C4-2B (cell line): ENCODE data around the gene TOR4A.

Source experiments
- H3K27ac ChIP-seq: fragments of 450-650 bp; 2 replicates; pipeline ENCODE4 v1.5.1; 2017
- ZFX ChIP-seq: fragments of 450-650 bp; IDR thresholded peaks from 2 replicates; pipeline ENCODE4 v1.6.1; 2017
- TF ChIP-seq, protein P1 (sequence below): fragments of 450-650 bp; conservative IDR thresholded peaks from 2 replicates; pipeline ENCODE4 v1.5.1; 2017; ENCODE audit warnings: mild to moderate bottlenecking

TOR4A gene

DNA sequence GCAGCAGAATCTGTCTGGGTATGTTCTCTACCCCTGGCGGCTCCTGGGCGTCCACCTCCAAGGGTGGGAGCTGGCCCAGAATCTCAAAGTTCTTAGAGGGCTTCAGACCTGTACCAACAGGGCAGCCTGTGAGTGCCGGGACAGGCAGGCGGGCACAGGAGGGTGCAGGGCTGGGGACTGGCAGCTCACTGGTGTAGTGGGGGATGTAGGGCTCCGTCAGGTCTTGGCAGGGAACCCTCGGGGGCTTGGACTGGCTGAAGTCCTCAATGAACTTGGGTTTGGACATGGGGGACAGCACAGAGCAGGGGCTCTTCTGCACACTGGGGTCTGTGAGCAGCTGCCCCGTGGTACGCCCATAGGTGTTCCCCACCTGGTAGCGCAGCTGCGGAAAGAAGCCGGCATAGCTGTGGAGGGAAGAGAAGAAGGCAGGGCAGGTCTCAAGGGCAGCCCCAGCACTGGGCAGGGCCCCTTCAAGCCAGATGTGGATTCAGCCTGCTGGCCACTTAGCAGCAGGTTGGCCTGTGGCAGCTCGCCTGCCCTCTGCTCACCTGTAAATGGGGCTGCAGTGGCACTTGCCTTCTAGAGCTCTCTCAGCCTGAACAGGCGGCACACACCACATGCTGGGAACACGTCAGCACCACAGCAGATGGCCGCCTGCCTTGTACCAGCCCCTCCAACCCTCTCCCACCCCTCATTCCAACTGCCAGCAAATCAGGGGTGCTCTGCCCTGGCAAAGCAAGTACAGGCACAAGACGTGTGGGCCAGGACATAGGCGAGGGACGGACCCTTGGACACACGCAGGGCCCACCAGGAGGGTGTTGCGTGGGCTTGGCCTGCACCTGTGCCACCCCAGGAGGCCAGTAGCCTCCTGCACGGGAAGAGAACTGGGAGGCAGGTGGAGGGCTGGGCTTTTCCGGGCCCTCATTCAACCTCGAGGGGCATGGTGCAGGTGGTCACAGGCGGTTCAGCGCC lies 31.8 kb upstream of the TOR4A start:
- TF ChIP-seq, protein P1, sequence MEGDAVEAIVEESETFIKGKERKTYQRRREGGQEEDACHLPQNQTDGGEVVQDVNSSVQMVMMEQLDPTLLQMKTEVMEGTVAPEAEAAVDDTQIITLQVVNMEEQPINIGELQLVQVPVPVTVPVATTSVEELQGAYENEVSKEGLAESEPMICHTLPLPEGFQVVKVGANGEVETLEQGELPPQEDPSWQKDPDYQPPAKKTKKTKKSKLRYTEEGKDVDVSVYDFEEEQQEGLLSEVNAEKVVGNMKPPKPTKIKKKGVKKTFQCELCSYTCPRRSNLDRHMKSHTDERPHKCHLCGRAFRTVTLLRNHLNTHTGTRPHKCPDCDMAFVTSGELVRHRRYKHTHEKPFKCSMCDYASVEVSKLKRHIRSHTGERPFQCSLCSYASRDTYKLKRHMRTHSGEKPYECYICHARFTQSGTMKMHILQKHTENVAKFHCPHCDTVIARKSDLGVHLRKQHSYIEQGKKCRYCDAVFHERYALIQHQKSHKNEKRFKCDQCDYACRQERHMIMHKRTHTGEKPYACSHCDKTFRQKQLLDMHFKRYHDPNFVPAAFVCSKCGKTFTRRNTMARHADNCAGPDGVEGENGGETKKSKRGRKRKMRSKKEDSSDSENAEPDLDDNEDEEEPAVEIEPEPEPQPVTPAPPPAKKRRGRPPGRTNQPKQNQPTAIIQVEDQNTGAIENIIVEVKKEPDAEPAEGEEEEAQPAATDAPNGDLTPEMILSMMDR: no peak
- no peak for TF ChIP-seq ZFX
- no peak overlapping the region for H3K27ac ChIP-seq

DNA sequence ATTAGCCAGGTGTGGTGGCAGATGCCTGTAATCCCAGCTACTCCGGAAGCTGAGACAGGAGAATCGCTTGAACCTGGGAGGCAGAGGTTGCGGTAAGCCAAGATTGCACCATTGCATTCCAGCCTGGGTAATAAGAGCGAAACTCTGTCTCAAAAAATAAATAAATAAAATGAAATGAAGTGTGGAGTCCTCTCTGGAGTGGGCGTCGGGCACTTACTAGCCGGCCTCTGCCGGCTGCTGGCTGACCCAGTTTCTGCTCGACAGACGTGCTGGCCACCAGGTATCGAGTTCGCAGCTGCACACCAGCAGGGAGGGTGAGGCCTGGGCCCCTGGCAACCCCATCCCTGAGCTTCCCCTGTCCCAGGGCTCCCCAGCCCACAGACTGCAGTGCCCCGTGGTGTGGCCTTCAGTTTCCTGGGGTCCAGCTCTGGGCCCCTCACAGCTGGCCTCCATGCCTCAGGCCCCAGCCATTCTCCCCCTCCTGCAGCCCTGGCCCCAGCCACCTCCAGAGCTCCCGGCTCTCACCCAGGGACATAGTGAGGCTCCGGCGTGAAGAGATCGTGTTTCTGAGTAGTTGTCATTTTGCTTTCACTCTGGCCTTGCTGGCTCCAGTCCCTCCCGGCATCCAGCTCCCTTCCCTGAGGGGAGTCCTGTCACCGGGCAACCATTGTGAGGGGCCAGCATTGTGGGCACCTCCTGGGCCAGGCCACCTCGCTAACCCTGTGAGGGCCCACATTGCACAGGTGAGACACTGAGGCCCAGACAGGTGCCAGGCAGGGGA lies 30.2 kb upstream of the TOR4A start:
- TF ChIP-seq ZFX: no peak
- TF ChIP-seq, protein P1: no peak
- H3K27ac ChIP-seq: no peak overlapping the region

GRCh38 chr9:137247916-137248175 lies 29.7 kb upstream of the TOR4A start:
- H3K27ac ChIP-seq: no peak overlapping the region
- TF ChIP-seq, protein P1: no peak
- no peak for TF ChIP-seq ZFX

- no peak; the same call in 1 of the 2 replicates for TF ChIP-seq ZFX
- TF ChIP-seq, protein P1: no peak
Observed at GRCh38 chr9:137250329-137251193, 27.0 kb upstream of the TOR4A start.

DNA sequence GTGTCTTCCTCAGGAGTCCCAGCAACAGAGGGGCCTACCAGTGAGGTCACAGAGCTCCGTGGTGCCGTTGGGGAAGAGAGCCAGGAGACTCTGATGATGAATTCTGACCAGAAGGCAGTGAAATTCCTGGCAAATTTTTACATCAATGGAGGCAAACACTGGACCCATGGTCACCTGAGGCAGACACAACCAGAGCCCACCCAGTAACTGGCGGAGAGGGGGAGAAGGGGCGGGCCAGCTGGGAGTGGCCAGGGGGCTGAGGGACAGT lies 26.4 kb upstream of the TOR4A start, which contains the start of gene STPG3:
TSS of gene STPG3 (plus strand) at position 93 of the 268 bp plus-strand sequence. CDS start at position 94, 1 bp downstream.
- H3K27ac ChIP-seq: peak within 1 kb of the TSS; percentile 11
- TF ChIP-seq, protein P1: no peak
- no peak for TF ChIP-seq ZFX

More at GRCh38 chr9:137250329-137251193, 27.0 kb upstream of the TOR4A start:
- peak overlapping the region; percentile 11 for H3K27ac ChIP-seq

- TF ChIP-seq, protein P1: no peak
- no peak for TF ChIP-seq ZFX
Observed at GRCh38 chr9:137251490-137252268, 25.8 kb upstream of the TOR4A start.

More at GRCh38 chr9:137251490-137252268, 25.8 kb upstream of the TOR4A start:
- no peak overlapping the region for H3K27ac ChIP-seq
